KMS-11 (cell line): Measurements from ENCODE around the gene C11orf58.

Source experiments
- H2AFZ ChIP-seq: fragments of 200-600 bp; sonication (generic); 2 replicates; pipeline ENCODE4 v1.6.1; 2016; ENCODE audit warnings: antibody characterized with exemption, mixed run types, low read depth
- H3K27ac ChIP-seq: fragments of 200-600 bp; sonication (generic); 2 replicates; pipeline ENCODE4 v1.6.1; 2016; ENCODE audit warnings: mild to moderate bottlenecking, mixed run types
- H3K27me3 ChIP-seq: fragments of 200-600 bp; sonication (generic); 2 replicates; pipeline ENCODE4 v1.6.1; 2017; ENCODE audit warnings: mild to moderate bottlenecking, low read depth, mixed run types, moderate library complexity; ENCODE audit not compliant: insufficient read depth
- H3K36me3 ChIP-seq: fragments of 200-600 bp; sonication (generic); 2 replicates; pipeline ENCODE4 v1.6.1; 2017; ENCODE audit warnings: mild to moderate bottlenecking, mixed run types; ENCODE audit not compliant: insufficient read depth
- H3K4me1 ChIP-seq: fragments of 200-600 bp; sonication (generic); 2 replicates; pipeline ENCODE4 v1.6.1; 2016; ENCODE audit warnings: mild to moderate bottlenecking, low read depth, mixed run types; ENCODE audit not compliant: poor library complexity, severe bottlenecking
- H3K4me2 ChIP-seq: fragments of 200-600 bp; sonication (generic); 2 replicates; pipeline ENCODE4 v1.7.0; 2016; ENCODE audit warnings: mild to moderate bottlenecking, mixed run types
- H3K4me3 ChIP-seq: fragments of 200-600 bp; sonication (generic); IDR thresholded peaks from 2 replicates; pipeline ENCODE4 v1.6.1; 2017; ENCODE audit warnings: low read depth, low read length, mixed read lengths; ENCODE audit not compliant: insufficient read depth
- H3K79me2 ChIP-seq: fragments of 200-600 bp; sonication (generic); 2 replicates; pipeline ENCODE4 v1.6.1; 2016; ENCODE audit warnings: low read depth, mixed run types; ENCODE audit not compliant: insufficient read depth
- H3K9ac ChIP-seq: fragments of 200-600 bp; sonication (generic); 2 replicates; pipeline ENCODE4 v1.6.1; 2016; ENCODE audit warnings: mild to moderate bottlenecking, mixed run types
- H4K20me1 ChIP-seq: fragments of 200-600 bp; sonication (generic); 2 replicates; pipeline ENCODE4 v1.6.1; 2016; ENCODE audit warnings: mild to moderate bottlenecking, mixed run types; ENCODE audit not compliant: insufficient read depth
- TF ChIP-seq, protein P1 (sequence below): fragments of 200-600 bp; sonication (generic); conservative IDR thresholded peaks from 2 replicates; pipeline ENCODE4 v1.6.1; 2017; ENCODE audit warnings: low read depth, mild to moderate bottlenecking, antibody characterized with exemption, low read length, moderate library complexity, mixed read lengths

Gene C11orf58

DNA sequence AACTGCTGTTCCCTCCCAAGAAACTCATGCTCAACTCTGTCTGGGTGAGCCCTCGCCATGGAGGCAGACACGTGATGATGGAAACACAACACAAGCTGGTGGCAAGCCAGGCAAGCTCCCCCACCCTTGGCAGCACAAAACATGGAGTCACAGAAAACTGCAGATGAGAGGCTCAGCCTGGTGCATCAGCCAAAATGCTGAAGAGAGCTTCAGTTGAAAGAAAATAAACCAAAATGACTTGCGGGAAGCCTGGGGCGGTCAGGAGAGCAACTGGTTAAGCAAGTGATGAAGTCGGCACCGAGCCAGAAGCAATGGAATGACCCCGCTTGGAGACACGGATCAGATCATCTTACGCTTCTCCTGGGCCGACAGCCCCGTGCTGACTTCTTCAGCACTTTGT, 68.3 kb downstream of the C11orf58 start:
- no peak overlapping the region for H3K4me3 ChIP-seq
- H3K9ac ChIP-seq = no peak overlapping the region
- no peaks in the 10 kb centered on the region for H3K27me3 ChIP-seq
- H3K36me3 ChIP-seq = no peaks in the 10 kb centered on the region
- H2AFZ ChIP-seq = no peak overlapping the region
- H3K27ac ChIP-seq = no peak overlapping the region
- no peak overlapping the region for H3K4me2 ChIP-seq
- H4K20me1 ChIP-seq = no peaks in the 10 kb centered on the region
- TF ChIP-seq, protein P1, sequence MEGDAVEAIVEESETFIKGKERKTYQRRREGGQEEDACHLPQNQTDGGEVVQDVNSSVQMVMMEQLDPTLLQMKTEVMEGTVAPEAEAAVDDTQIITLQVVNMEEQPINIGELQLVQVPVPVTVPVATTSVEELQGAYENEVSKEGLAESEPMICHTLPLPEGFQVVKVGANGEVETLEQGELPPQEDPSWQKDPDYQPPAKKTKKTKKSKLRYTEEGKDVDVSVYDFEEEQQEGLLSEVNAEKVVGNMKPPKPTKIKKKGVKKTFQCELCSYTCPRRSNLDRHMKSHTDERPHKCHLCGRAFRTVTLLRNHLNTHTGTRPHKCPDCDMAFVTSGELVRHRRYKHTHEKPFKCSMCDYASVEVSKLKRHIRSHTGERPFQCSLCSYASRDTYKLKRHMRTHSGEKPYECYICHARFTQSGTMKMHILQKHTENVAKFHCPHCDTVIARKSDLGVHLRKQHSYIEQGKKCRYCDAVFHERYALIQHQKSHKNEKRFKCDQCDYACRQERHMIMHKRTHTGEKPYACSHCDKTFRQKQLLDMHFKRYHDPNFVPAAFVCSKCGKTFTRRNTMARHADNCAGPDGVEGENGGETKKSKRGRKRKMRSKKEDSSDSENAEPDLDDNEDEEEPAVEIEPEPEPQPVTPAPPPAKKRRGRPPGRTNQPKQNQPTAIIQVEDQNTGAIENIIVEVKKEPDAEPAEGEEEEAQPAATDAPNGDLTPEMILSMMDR = no peak
- no peaks in the 10 kb centered on the region for H3K79me2 ChIP-seq
- no peaks in the 10 kb centered on the region for H3K4me1 ChIP-seq

DNA sequence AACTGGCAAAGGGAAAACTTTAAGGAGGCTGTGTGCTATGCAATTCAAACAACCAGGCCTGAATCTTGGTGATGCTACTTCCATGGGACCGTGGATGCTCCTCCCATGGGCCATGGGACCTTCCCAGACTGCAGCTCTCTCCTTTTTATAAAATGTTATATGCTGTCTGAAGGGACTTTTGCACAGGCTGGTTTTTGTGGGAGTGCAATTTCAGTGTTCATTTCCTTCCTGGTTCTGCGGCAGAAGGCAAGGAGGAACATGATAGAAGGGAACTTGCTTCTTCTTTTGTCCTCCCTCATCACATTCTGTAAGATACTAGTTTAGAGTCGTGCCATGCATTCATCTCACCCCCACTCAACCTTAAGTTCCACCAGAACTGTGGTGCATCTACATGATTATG, 68.9 kb downstream of the C11orf58 start:
- Histone ChIP-seq H2AFZ (no peak overlapping the region), H3K27me3 (no peaks in the 10 kb centered on the region), H3K4me1 (no peaks in the 10 kb centered on the region), H3K4me3 (no peak overlapping the region), H3K27ac (no peak overlapping the region), H3K9ac (no peak overlapping the region), H3K36me3 (no peaks in the 10 kb centered on the region), H3K79me2 (no peaks in the 10 kb centered on the region), H4K20me1 (no peaks in the 10 kb centered on the region), H3K4me2 (no peak overlapping the region)
- TF ChIP-seq, protein P1 = no peak
